Naive B cell (primary cell): ENCODE results near the gene MUC6. TPM values are rescaled to one million over a fixed set of nuclear protein-coding genes. Genes with fewer than 3 reads are reported as not detected.

ENCODE experiments used
- ATAC-seq, 2 donors: fragments of 150-1000 bp; cut with Tn5 transposase; 2 replicates each; pipeline ENCODE4 v1.10.0; 2021; ENCODE audit warnings: low read depth in 2 of 2, mild to moderate bottlenecking in 2 of 2, moderate library complexity in 2 of 2
- DNase-seq: peaks from one replicate; pipeline ENCODE4 v3.0.0; 2022
- H3K27ac Mint-ChIP-seq, 6 donors: one replicate each; pipeline ENCODE4 v1.8.0; 2020 to 2022; ENCODE audit warnings: mild to moderate bottlenecking in 6 of 6, mixed read lengths in 6 of 6, moderate library complexity in 5 of 6, inconsistent platforms in 2 of 6
- H3K27me3 Mint-ChIP-seq, 3 donors: one replicate each; pipeline ENCODE4 v1.8.0; 2021 to 2022; ENCODE audit warnings: mixed read lengths in 3 of 3, mild to moderate bottlenecking in 1 of 3
- H3K36me3 Mint-ChIP-seq, 2 donors: one replicate each; pipeline ENCODE4 v1.8.0; 2020 to 2022; ENCODE audit warnings: mixed read lengths in 2 of 2, inconsistent platforms in 1 of 2, mild to moderate bottlenecking in 1 of 2
- H3K4me1 Mint-ChIP-seq, 3 donors: one replicate each; pipeline ENCODE4 v1.8.0; 2020 to 2022; ENCODE audit warnings: mixed read lengths in 3 of 3, inconsistent platforms in 1 of 3, mild to moderate bottlenecking in 1 of 3, moderate library complexity in 1 of 3
- H3K4me3 Mint-ChIP-seq, 8 donors: one replicate each; pipeline ENCODE4 v1.8.0; 2020 to 2022; ENCODE audit warnings: mild to moderate bottlenecking in 8 of 8, mixed read lengths in 8 of 8, moderate library complexity in 8 of 8, inconsistent platforms in 2 of 8
- H3K9me3 Mint-ChIP-seq, 7 donors: one replicate each; pipeline ENCODE4 v1.8.0; 2020 to 2022; ENCODE audit warnings: mixed read lengths in 7 of 7, mild to moderate bottlenecking in 5 of 7, inconsistent platforms in 2 of 7, moderate library complexity in 1 of 7
- polyA plus RNA-seq, 6 donors: library from polyadenylated mRNA; unstranded; fragments of 300-500 nt; fragmentation: Illumina TruSeq; gene quantifications; one replicate each; pipeline ENCODE4 v1.2.3, GENCODE V29; 2021; ENCODE audit warnings: low read depth in 6 of 6

Gene MUC6
- polyA plus RNA-seq, 6 donors from 2014 or later, result 0.04 TPM; not detected in 5

GRCh38 chr11:1075341-1075911 is 38.9 kb upstream of the MUC6 start:
- no peak for DNase-seq
- no peak overlapping the region for H3K4me3 Mint-ChIP-seq
- no peak for ATAC-seq
- no peaks in the 10 kb centered on the region for H3K36me3 Mint-ChIP-seq
- no peaks in the 10 kb centered on the region for H3K4me1 Mint-ChIP-seq
- H3K27ac Mint-ChIP-seq, result no peak overlapping the region
- peaks cover 0 to 14% (median 0%) of the 10 kb centered on the region in 3 donors for H3K27me3 Mint-ChIP-seq
- H3K9me3 Mint-ChIP-seq, result no peaks in the 10 kb centered on the region

- Mint-ChIP-seq H3K4me1 (no peaks in the 10 kb centered on the region), H3K36me3 (no peaks in the 10 kb centered on the region), H3K27me3 (peaks cover 0 to 23% (median 0%) of the 10 kb centered on the region in 3 donors), H3K4me3 (no peak within 1 kb of the TSS), H3K27ac (no peak within 1 kb of the TSS), H3K9me3 (peaks cover 0 to 3% (median 0%) of the 10 kb centered on the region in 7 donors)
- ATAC-seq (no peak), DNase-seq (no peak)
Observed at GRCh38 chr11:1074244-1075221, 38.0 kb upstream of the MUC6 start, which contains the start of gene MUC2. TSS of gene MUC2 (plus strand) at chr11:1074874.

GRCh38 chr11:1073851-1074243 is 37.3 kb upstream of the MUC6 start:
- DNase-seq, result no peak
- Mint-ChIP-seq H3K36me3 (no peaks in the 10 kb centered on the region), H3K27me3 (peaks cover 0 to 26% (median 0%) of the 10 kb centered on the region in 3 donors), H3K9me3 (peaks cover 0 to 3% (median 0%) of the 10 kb centered on the region in 7 donors), H3K4me3 (no peak overlapping the region), H3K4me1 (no peaks in the 10 kb centered on the region), H3K27ac (no peak overlapping the region)
- ATAC-seq, result no peak

GRCh38 chr11:1073261-1073724 is 36.8 kb upstream of the MUC6 start:
- Mint-ChIP-seq H3K36me3 (no peaks in the 10 kb centered on the region), H3K4me1 (no peaks in the 10 kb centered on the region), H3K4me3 (no peak overlapping the region), H3K9me3 (peaks cover 0 to 3% (median 0%) of the 10 kb centered on the region in 7 donors), H3K27ac (no peak overlapping the region), H3K27me3 (peaks cover 0 to 26% (median 0%) of the 10 kb centered on the region in 3 donors)
- ATAC-seq, result no peak
- DNase-seq, result no peak

- H3K9me3 Mint-ChIP-seq, result peaks cover 0 to 3% (median 0%) of the 10 kb centered on the region in 7 donors
- no peak for ATAC-seq
- H3K27me3 Mint-ChIP-seq, result peaks cover 0 to 26% (median 0%) of the 10 kb centered on the region in 3 donors
- H3K4me3 Mint-ChIP-seq, result no peak overlapping the region
- peak overlapping the region in 2 of 6 donors; percentile 41 to 60 for H3K27ac Mint-ChIP-seq
- no peaks in the 10 kb centered on the region for H3K36me3 Mint-ChIP-seq
- H3K4me1 Mint-ChIP-seq, result no peaks in the 10 kb centered on the region
- no peak for DNase-seq
Observed at GRCh38 chr11:1072821-1073231, 36.3 kb upstream of the MUC6 start.

GRCh38 chr11:1072116-1072820 is 35.8 kb upstream of the MUC6 start:
- no peak overlapping the region for H3K4me3 Mint-ChIP-seq
- DNase-seq, result no peak
- H3K27ac Mint-ChIP-seq, result peak overlapping the region in 1 of 6 donors; percentile 41
- no peak for ATAC-seq
- no peaks in the 10 kb centered on the region for H3K4me1 Mint-ChIP-seq
- H3K27me3 Mint-ChIP-seq, result peaks cover 0 to 26% (median 0%) of the 10 kb centered on the region in 3 donors
- peaks cover 0 to 3% (median 0%) of the 10 kb centered on the region in 7 donors for H3K9me3 Mint-ChIP-seq
- no peaks in the 10 kb centered on the region for H3K36me3 Mint-ChIP-seq

- Mint-ChIP-seq H3K27ac (no peak overlapping the region), H3K27me3 (peaks cover 0 to 27% (median 2%) of the 10 kb centered on the region in 3 donors), H3K36me3 (no peaks in the 10 kb centered on the region), H3K4me3 (no peak overlapping the region), H3K4me1 (no peaks in the 10 kb centered on the region), H3K9me3 (peaks cover 0 to 3% (median 0%) of the 10 kb centered on the region in 7 donors)
- ATAC-seq, result no peak
- DNase-seq, result no peak
Observed at GRCh38 chr11:1071571-1072115, 35.1 kb upstream of the MUC6 start.

- DNase-seq, result no peak
Observed at GRCh38 chr11:1070594-1071462, 34.3 kb upstream of the MUC6 start.

GRCh38 chr11:1069740-1070139 is 33.2 kb upstream of the MUC6 start:
- ATAC-seq (no peak), DNase-seq (no peak)
- Mint-ChIP-seq H3K36me3 (no peaks in the 10 kb centered on the region), H3K27ac (no peak overlapping the region), H3K4me3 (no peak overlapping the region), H3K9me3 (peaks cover 0 to 6% (median 4%) of the 10 kb centered on the region in 7 donors), H3K27me3 (peaks cover 3 to 39% (median 11%) of the 10 kb centered on the region in 3 donors), H3K4me1 (no peaks in the 10 kb centered on the region)

More at GRCh38 chr11:1070594-1071462, 34.3 kb upstream of the MUC6 start:
- H3K36me3 Mint-ChIP-seq, result no peaks in the 10 kb centered on the region
- no peak overlapping the region for H3K4me3 Mint-ChIP-seq
- no peak for ATAC-seq
- no peak overlapping the region for H3K27ac Mint-ChIP-seq
- H3K27me3 Mint-ChIP-seq, result peaks cover under 1 to 33% (median 7%) of the 10 kb centered on the region in 3 donors
- H3K9me3 Mint-ChIP-seq, result peaks cover 0 to 3% (median under 1%) of the 10 kb centered on the region in 7 donors
- no peaks in the 10 kb centered on the region for H3K4me1 Mint-ChIP-seq

GRCh38 chr11:1067812-1068496 is 31.4 kb upstream of the MUC6 start:
- DNase-seq, result no peak
- peak overlapping the region in 1 of 6 donors; percentile 6 for H3K27ac Mint-ChIP-seq
- H3K27me3 Mint-ChIP-seq, result peaks cover 13 to 49% (median 22%) of the 10 kb centered on the region in 3 donors
- peaks cover 0 to 6% (median 4%) of the 10 kb centered on the region in 7 donors for H3K9me3 Mint-ChIP-seq
- H3K36me3 Mint-ChIP-seq, result no peaks in the 10 kb centered on the region
- no peak overlapping the region for H3K4me3 Mint-ChIP-seq
- H3K4me1 Mint-ChIP-seq, result peaks cover 0 to 5% (median 0%) of the 10 kb centered on the region in 3 donors
- no peak for ATAC-seq

GRCh38 chr11:1064167-1064566 is 27.6 kb upstream of the MUC6 start:
- no peak for ATAC-seq
- Mint-ChIP-seq H3K36me3 (peaks cover 5 to 9% of the 10 kb centered on the region in 2 donors), H3K9me3 (peaks cover 2 to 18% (median 5%) of the 10 kb centered on the region in 7 donors), H3K27me3 (peaks cover 33 to 50% (median 43%) of the 10 kb centered on the region in 3 donors), H3K4me1 (peaks cover 0 to 5% (median 0%) of the 10 kb centered on the region in 3 donors), H3K27ac (no peak overlapping the region), H3K4me3 (no peak overlapping the region)
- DNase-seq, result no peak
